OCI-LY3 (cell line): ENCODE data around the gene GART.
"Not testable (repeated sequence)": the region's sequence is repeated elsewhere in the genome, so short reads cannot be mapped to it uniquely, and the experiment has no call there.

Experiments used
- H2AFZ ChIP-seq: fragments of 200-600, 300-600 bp; shearing (Covaris generic); 2 replicates; pipeline ENCODE4 v1.6.0; 2014; ENCODE audit warnings: antibody characterized with exemption, low read depth, low read length
- H3K27ac ChIP-seq: fragments of 200-600, 300-600 bp; sonication (generic); 2 replicates; pipeline ENCODE4 v1.5.1; 2014; ENCODE audit warnings: mild to moderate bottlenecking, low read length, moderate library complexity, mixed read lengths
- H3K27me3 ChIP-seq: fragments of 200-600, 300-600 bp; sonication (generic); 2 replicates; pipeline ENCODE4 v1.6.1; 2014; ENCODE audit warnings: low read depth, low read length, mixed read lengths
- H3K36me3 ChIP-seq: fragments of 200-600, 300-600 bp; sonication (generic); replicated peaks from 2 replicates; pipeline ENCODE3; 2014; ENCODE audit warnings: low read depth, low read length, mixed read lengths
- H3K4me1 ChIP-seq: fragments of 300-600, 200-600 bp; sonication (generic); 2 replicates; pipeline ENCODE4 v1.6.1; 2014; ENCODE audit warnings: low read length, mixed read lengths
- H3K4me2 ChIP-seq: fragments of 200-600, 300-600 bp; sonication (generic); 2 replicates; pipeline ENCODE4 v1.6.1; 2014; ENCODE audit warnings: low read length, mixed read lengths
- H3K4me3 ChIP-seq: fragments of 300-600, 200-600 bp; sonication (generic); 2 replicates; pipeline ENCODE4 v1.5.1; 2014; ENCODE audit warnings: antibody characterized with exemption, mild to moderate bottlenecking, low read length, moderate library complexity
- H3K79me2 ChIP-seq: fragments of 300-600, 200-600 bp; shearing (Covaris generic); 2 replicates; pipeline ENCODE4 v1.6.1; 2014; ENCODE audit warnings: mild to moderate bottlenecking, low read length, mixed read lengths
- H3K9ac ChIP-seq: fragments of 300-600, 200-600 bp; shearing (Covaris generic); 2 replicates; pipeline ENCODE4 v1.6.0; 2014; ENCODE audit warnings: mild to moderate bottlenecking, low read length, moderate library complexity
- H3K9me3 ChIP-seq: fragments of 200-600, 300-600 bp; shearing (Covaris generic); 2 replicates; pipeline ENCODE4 v1.6.1; 2014; ENCODE audit warnings: low read length, mixed read lengths; ENCODE audit not compliant: insufficient read depth
- H4K20me1 ChIP-seq: fragments of 200-600, 300-600 bp; sonication (generic); 2 replicates; pipeline ENCODE4 v1.6.1; 2016; ENCODE audit warnings: low read length, mixed read lengths; ENCODE audit not compliant: insufficient read depth
- CTCF ChIP-seq: fragments of 200-600, 300-600 bp; sonication (generic); IDR thresholded peaks from 2 replicates; pipeline ENCODE4 v1.5.1; 2014; ENCODE audit warnings: antibody characterized with exemption, low read length, low read depth
- EZH2phosphoT487 ChIP-seq: fragments of 200-600 bp; shearing (Covaris generic); IDR thresholded peaks from 2 replicates; pipeline ENCODE4 v1.6.1; 2018; ENCODE audit warnings: antibody characterized with exemption, mixed run types, low read depth

GART gene

DNA sequence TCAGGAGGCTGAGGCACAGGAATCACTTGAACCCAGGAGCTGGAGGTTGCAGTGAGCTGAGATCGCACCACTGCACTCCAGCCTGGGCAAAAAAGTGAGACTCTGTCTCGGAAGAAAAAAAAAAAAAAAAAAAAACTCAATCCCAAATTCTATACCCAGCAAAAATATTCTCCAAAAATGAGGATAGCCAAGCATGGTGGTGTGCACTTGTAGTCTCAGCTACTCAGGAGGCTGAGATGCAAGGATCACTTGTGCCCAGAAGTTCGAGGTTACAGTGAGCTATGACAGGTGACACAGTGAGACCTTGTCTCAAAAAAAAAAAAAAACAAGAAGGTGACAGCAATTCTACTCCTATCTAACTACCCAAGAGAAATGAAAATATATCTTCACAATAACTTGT lies 68.6 kb downstream of the GART start:
- TF ChIP-seq CTCF (no peak), EZH2phosphoT487 (no peak)
- Histone ChIP-seq H3K4me3 (no peak overlapping the region), H4K20me1 (no peaks in the 10 kb centered on the region)

GRCh38 chr21:33470701-33471100 lies 71.2 kb downstream of the GART start:
- no peak overlapping the region for H3K4me2 ChIP-seq
- TF ChIP-seq EZH2phosphoT487 (no peak), CTCF (no peak)
- no peak overlapping the region for H3K27ac ChIP-seq
- H2AFZ ChIP-seq, result no peak overlapping the region
- no peaks in the 10 kb centered on the region for H3K79me2 ChIP-seq
- no peak overlapping the region for H3K9ac ChIP-seq
- no peaks in the 10 kb centered on the region for H3K4me1 ChIP-seq
- no peaks in the 10 kb centered on the region for H3K36me3 ChIP-seq
- no peak overlapping the region for H3K4me3 ChIP-seq
- no peaks in the 10 kb centered on the region for H3K9me3 ChIP-seq
- no peaks in the 10 kb centered on the region for H3K27me3 ChIP-seq
- no peaks in the 10 kb centered on the region for H4K20me1 ChIP-seq

More for the DNA sequence above, 68.6 kb downstream of the GART start:
- no peaks in the 10 kb centered on the region for H3K36me3 ChIP-seq
- H3K79me2 ChIP-seq, result 0 out of 2 replicates have a peak, but pooled peaks cover 3% of the 10 kb centered on the region
- H3K9me3 ChIP-seq, result no peaks in the 10 kb centered on the region
- H2AFZ ChIP-seq, result no peak overlapping the region
- no peak overlapping the region for H3K27ac ChIP-seq
- no peak overlapping the region for H3K4me2 ChIP-seq
- H3K27me3 ChIP-seq, result no peaks in the 10 kb centered on the region
- H3K9ac ChIP-seq, result no peak overlapping the region
- H3K4me1 ChIP-seq, result peaks cover 2% of the 10 kb centered on the region; the same call in 1 of the 2 replicates

DNA sequence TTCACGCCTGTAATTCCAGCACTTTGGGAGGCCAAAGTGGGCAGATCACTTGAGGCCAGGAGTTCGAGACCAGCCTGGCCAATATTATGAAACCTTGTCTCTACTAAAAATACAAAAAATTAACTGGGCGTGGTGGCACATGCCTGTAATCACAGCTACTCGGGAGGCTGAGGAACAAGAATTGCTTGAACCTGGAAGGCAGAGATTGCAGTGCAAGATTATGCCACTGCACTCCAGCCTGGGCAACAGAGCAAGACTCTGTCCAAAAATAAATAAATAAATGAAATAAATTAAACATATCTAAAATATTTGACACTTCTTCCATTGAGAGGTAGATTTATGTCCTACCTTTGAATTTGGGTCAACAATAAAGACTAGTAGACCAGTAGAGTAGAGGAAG lies 72.7 kb downstream of the GART start:
- H4K20me1 ChIP-seq, H3K79me2 ChIP-seq, H3K4me3 ChIP-seq: not testable (repeated sequence)

DNA sequence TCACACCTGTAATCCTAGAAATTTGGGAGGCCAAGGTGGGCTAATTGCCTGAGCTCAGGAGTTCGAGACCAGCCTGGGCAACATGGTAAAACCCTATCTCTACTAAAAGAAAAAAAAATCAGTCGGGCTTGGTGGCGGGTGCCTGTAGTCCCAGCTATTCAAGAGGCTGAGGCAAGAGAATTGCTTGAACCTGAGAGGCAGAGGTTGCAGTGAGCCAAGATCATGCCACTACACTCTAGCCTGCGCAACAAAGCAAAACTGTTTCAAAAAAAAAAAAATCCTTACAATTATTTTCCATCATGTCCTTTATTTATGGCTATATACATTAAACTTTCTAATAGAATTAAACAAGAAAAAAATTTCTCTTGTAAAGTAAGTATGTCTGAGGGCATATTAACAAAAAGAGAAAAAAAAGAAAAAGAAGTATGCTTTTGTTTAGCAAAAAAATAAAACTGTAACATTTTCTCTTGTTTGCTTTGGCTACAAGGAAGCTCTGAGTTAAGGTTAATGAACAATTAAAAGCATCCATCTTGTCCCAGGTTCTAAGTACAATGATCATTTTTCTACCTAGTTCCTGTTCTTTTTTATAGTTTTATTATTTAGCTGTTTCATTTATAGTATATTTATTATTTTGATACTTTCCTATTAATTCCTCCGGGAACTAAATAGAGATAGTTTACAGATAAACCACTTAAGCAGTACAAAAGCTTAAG lies 80.2 kb downstream of the GART start:
- Histone ChIP-seq H2AFZ (no peak overlapping the region), H3K4me1 (no peaks in the 10 kb centered on the region), H4K20me1 (no peaks in the 10 kb centered on the region), H3K4me2 (no peak overlapping the region), H3K9ac (no peak overlapping the region), H3K36me3 (no peaks in the 10 kb centered on the region), H3K4me3 (no peak overlapping the region), H3K27ac (no peak overlapping the region), H3K9me3 (no peaks in the 10 kb centered on the region), H3K79me2 (no peaks in the 10 kb centered on the region), H3K27me3 (no peaks in the 10 kb centered on the region)
- TF ChIP-seq EZH2phosphoT487 (no peak), CTCF (no peak)

More for the DNA sequence above, 72.7 kb downstream of the GART start:
- H3K4me1 ChIP-seq, H2AFZ ChIP-seq, H3K27me3 ChIP-seq, H3K4me2 ChIP-seq, H3K9me3 ChIP-seq, H3K9ac ChIP-seq, H3K36me3 ChIP-seq, H3K27ac ChIP-seq: not testable (repeated sequence)
